Pancreas (tissue), 10 donors: ENCODE measurements around the gene FCF1. TPM values are rescaled to one million over a fixed set of nuclear protein-coding genes. Genes with fewer than 3 reads are reported as not detected.

Experiments
- ATAC-seq, 4 donors: fragments of 200-7000 bp; cut with Tn5 transposase; one replicate each; pipeline versions ENCODE4 v1.8.0 to v1.9.1; 2020; ENCODE audit warnings: mild to moderate bottlenecking in 4 of 4, moderate library complexity in 4 of 4
- DNase-seq, 6 donors: peaks; one replicate each; pipeline ENCODE4 v3.0.0-alpha.2; 2020
- FAIRE-seq: peaks from 2 replicates; lab custom pipeline; 2012; peaks lifted over from hg19 to GRCh38; lab: Jason Lieb, UNC
- H3K27ac ChIP-seq, 4 donors: fragments of 200-600 bp; sonication (generic); 1 replicate in 3 of 4; 2 replicates in 1 of 4; pipeline versions ENCODE4 v1.5.0 to v1.8.0; 2020
- H3K27me3 ChIP-seq, 4 donors: fragments of 200-600 bp; one replicate each; pipeline ENCODE4 v1.8.0; 2021
- H3K36me3 ChIP-seq, 3 donors: fragments of 200-600 bp; sonication (generic) in 1 of 3; one replicate each; pipeline versions ENCODE4 v1.5.0 to v1.8.0; 2020 to 2021
- H3K4me1 ChIP-seq, 3 donors: fragments of 200-600 bp; one replicate each; pipeline ENCODE4 v1.8.0; 2021
- H3K4me3 ChIP-seq, 4 donors: fragments of 200-600 bp; sonication (generic) in 2 of 4; one replicate each; pipeline versions ENCODE4 v1.5.0 to v1.8.0; 2020 to 2021
- H3K9me3 ChIP-seq, 4 donors: fragments of 200-600 bp; one replicate each; pipeline ENCODE4 v1.8.0; 2021
- WGBS, 2 donors: extraction: QIAGEN DNeasy Blood & Tissue Kit; methylation state at CpG; one replicate each; pipeline ENCODE4 v1.1.7; 2013; 5-methylcytosine and 5-hydroxymethylcytosine counted together
- intact Hi-C, 3 donors: fragments of 100-400 bp; cut with DNase I; formaldehyde crosslinking; loops; one replicate each; pipeline versions ENCODE4 v1.11.1 to v1.14.2; 2022
- polyA plus RNA-seq, 2 donors: library from polyadenylated mRNA; stranded (reverse); fragments of 200-250 nt; gene quantifications; one replicate each; pipeline ENCODE4 v1.2.3, GENCODE V29; 2013
- total RNA-seq, 6 donors: library from RNA; stranded (reverse); fragmentation: NEBNext Ultra II Directional in 4 of 6; extraction: Animal tissue kit (Norgen Biotek cat#: 25700) in 4 of 6; gene quantifications; one replicate each; pipeline versions ENCODE4 v1.2.1 to v1.2.4, GENCODE V29; 2021 to 2023
- TF ChIP-seq, protein P1 (sequence below), 4 donors: fragments of 200-600 bp; sonication (generic) in 3 of 4; IDR thresholded peaks; one replicate each; pipeline versions ENCODE4 v1.5.0 to v1.8.0; 2021; ENCODE audit warnings: antibody characterized with exemption in 4 of 4
- donor health status: healthy with polysubstance abuse.
- donor health status: DM: no; HTN: no; CAD: no; lungs with moderate emphysema.
- donor health status: DM: no; HTN: no; CAD: no.
- donor health status: control.
- donor health status: control.
- donor health status: Bipolar disorder and iron deficiency.
- donor health status: DM: yes; HTN: yes; CAD: no.
- donor health status: DM: no; HTN: no; CAD: no.
- donor health status: DM: no; HTN: no; CAD: no.
- donor health status: DM: yes; HTN: yes; CAD: no.

Gene FCF1
- total and polyA plus RNA-seq, 8 donors = 2.5 to 26.9 (median 15.1) TPM

DNA sequence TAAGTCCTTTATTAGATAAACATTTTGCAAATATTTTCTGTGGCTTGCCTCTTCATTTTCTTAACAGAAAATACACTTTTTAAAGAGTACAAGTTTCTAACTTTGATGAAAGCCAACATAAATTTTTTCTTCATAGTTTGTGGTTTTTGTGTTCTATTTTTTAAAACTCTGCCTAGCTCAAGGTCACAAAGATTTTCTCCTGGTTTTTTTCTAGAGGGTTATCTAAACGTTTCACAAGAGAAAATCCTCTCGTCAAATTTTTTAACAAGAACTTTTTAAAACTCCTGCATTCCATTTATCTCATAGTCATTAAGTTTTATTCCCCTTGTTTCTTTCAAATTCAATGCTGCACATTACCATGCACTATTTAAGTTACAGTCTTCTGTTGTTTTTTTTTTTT, 8.3 kb upstream of the FCF1 start:
- no peak overlapping the region for H3K27ac ChIP-seq

DNA sequence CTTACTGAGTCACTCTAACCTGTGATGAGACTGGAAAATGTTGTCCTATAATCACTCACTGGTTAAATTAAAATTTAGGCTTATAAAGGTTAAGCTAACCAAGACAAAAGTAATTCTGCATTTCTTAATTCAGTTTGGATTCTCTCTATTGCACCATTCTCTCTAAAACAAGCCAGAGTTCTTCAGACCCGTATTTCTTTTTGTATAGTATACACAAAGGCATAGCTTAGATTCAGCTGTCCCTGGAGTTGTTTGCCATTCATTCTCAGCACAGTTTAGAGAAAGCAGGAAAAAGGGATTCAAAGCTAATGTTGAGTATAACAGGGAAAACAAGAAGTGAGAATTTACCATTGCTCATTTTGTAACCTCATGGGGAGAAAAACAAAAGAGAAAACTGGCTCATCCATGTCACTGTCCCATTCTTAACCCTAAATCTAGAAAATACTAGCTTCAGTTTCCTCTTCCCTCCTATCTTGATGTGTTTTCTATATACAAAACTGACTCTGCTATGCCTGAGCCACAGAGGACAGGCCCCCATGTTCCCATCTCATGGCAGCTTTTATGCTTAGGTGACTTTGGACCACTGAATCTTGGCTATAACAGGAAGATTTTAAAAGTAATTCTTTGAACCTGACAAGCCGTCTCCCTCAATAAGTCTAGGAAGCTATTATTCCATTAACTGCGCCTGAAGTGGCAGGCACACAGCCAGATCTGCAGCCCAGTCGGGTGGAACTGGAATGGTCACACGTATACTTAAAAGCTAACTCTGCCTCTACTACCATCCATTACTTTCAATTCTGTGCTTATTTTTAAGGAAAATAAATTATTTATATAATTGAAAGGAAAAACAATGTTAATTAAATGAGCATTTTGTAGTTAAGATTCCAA, 7.1 kb upstream of the FCF1 start:
- Histone ChIP-seq H3K9me3 (no peaks in the 10 kb centered on the region), H3K27me3 (no peaks in the 10 kb centered on the region), H3K4me3 (no peak overlapping the region), H3K27ac (no peak overlapping the region), H3K36me3 (no peaks in the 10 kb centered on the region), H3K4me1 (no peaks in the 10 kb centered on the region)
- no peak for FAIRE-seq
- TF ChIP-seq, protein P1, sequence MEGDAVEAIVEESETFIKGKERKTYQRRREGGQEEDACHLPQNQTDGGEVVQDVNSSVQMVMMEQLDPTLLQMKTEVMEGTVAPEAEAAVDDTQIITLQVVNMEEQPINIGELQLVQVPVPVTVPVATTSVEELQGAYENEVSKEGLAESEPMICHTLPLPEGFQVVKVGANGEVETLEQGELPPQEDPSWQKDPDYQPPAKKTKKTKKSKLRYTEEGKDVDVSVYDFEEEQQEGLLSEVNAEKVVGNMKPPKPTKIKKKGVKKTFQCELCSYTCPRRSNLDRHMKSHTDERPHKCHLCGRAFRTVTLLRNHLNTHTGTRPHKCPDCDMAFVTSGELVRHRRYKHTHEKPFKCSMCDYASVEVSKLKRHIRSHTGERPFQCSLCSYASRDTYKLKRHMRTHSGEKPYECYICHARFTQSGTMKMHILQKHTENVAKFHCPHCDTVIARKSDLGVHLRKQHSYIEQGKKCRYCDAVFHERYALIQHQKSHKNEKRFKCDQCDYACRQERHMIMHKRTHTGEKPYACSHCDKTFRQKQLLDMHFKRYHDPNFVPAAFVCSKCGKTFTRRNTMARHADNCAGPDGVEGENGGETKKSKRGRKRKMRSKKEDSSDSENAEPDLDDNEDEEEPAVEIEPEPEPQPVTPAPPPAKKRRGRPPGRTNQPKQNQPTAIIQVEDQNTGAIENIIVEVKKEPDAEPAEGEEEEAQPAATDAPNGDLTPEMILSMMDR (IDR thresholded peaks at IDR 0.05) = no peak
- ATAC-seq = no peak
- no peak for DNase-seq
- 69 to 74% methylated on average over 5 of the region's 5 CpGs for WGBS, 2 donors
- intact Hi-C loops = no loop called here

More for the DNA sequence above, 8.3 kb upstream of the FCF1 start:
- FAIRE-seq (no peak), DNase-seq (no peak), ATAC-seq (no peak)
- Histone ChIP-seq H3K4me1 (no peaks in the 10 kb centered on the region), H3K27me3 (no peaks in the 10 kb centered on the region), H3K4me3 (no peak overlapping the region), H3K36me3 (no peaks in the 10 kb centered on the region), H3K9me3 (no peaks in the 10 kb centered on the region)
- intact Hi-C loops = no loop called here
- TF ChIP-seq, protein P1 (IDR thresholded peaks at IDR 0.05) = no peak
- WGBS, 2 donors = 24 to 27% methylated on average over 2 of the region's 2 CpGs

DNA sequence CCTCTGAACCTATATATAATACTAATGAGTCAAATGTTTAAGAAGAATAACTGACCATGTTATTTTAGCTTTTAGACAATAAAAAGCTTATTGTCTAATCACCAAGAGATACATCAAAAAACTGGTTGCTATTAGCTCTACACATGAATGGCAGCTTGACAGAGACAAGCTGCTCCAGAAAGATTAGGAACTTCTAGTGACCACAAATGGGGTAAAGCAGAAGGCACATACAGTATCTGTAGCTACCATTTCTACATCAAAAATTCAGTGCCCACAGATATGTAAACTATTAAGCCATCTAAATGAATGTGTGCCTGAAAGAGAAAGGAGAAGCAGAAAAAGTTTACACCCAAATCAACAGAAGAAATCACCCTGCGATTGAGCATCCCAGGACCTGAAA, 2.5 kb upstream of the FCF1 start:
- no peaks in the 10 kb centered on the region for H3K9me3 ChIP-seq
- no peak overlapping the region for H3K27ac ChIP-seq
- TF ChIP-seq, protein P1 (IDR thresholded peaks at IDR 0.05) = no peak
- no peak overlapping the region for H3K4me3 ChIP-seq
- no peak for ATAC-seq
- no peak for FAIRE-seq
- peaks cover 0 to 4% (median 0%) of the 10 kb centered on the region in 3 donors for H3K36me3 ChIP-seq
- 100% methylated on average over 1 of the region's 1 CpG for WGBS, 2 donors
- intact Hi-C loops = no loop called here
- peaks cover 0 to 14% (median 0%) of the 10 kb centered on the region in 3 donors for H3K4me1 ChIP-seq
- H3K27me3 ChIP-seq = no peaks in the 10 kb centered on the region
- DNase-seq = no peak

DNA sequence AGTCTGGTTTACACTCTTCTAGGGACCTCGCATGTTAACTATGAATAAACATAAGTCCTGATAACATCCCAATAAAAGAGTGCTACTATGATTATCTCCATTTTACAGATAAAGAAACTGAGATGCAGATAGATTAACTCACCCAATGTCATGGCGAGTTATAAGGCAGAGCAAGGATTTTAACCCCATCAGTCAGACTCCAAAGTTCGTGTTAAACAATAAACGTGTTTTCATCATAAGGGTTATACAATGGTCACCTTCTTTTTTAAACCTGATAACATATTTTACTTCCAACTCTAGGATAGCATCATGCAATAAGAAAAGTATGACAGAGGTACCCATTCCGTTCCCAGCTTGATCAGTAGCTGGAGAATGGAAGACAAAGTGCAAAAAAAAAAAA, 1.3 kb upstream of the FCF1 start:
- no peak for ATAC-seq

More for the DNA sequence above, 1.3 kb upstream of the FCF1 start:
- no peaks in the 10 kb centered on the region for H3K27me3 ChIP-seq
- H3K36me3 ChIP-seq = peaks cover 0 to 6% (median 0%) of the 10 kb centered on the region in 3 donors
- TF ChIP-seq, protein P1 (IDR thresholded peaks at IDR 0.05) = no peak
- H3K9me3 ChIP-seq = no peaks in the 10 kb centered on the region
- no peak for FAIRE-seq
- no peak for DNase-seq
- peaks cover 0 to 14% (median 0%) of the 10 kb centered on the region in 3 donors for H3K4me1 ChIP-seq
- no peak overlapping the region for H3K27ac ChIP-seq
- WGBS, 2 donors = 39 to 42% methylated on average over 5 of the region's 5 CpGs
- intact Hi-C loops = no loop called here
- peak overlapping the region in 1 of 4 donors; percentile 59 for H3K4me3 ChIP-seq
